ENCODE measurements around the gene KCTD15. TPM values are rescaled to one million over a fixed set of nuclear protein-coding genes. Genes with fewer than 3 reads are reported as not detected.

The KCTD15 gene
- total and polyA plus RNA-seq, 10 of the 15 experiments (the other 5 are each of a cell fraction or from before 2014, with no cell fraction given) = not detected

DNA sequence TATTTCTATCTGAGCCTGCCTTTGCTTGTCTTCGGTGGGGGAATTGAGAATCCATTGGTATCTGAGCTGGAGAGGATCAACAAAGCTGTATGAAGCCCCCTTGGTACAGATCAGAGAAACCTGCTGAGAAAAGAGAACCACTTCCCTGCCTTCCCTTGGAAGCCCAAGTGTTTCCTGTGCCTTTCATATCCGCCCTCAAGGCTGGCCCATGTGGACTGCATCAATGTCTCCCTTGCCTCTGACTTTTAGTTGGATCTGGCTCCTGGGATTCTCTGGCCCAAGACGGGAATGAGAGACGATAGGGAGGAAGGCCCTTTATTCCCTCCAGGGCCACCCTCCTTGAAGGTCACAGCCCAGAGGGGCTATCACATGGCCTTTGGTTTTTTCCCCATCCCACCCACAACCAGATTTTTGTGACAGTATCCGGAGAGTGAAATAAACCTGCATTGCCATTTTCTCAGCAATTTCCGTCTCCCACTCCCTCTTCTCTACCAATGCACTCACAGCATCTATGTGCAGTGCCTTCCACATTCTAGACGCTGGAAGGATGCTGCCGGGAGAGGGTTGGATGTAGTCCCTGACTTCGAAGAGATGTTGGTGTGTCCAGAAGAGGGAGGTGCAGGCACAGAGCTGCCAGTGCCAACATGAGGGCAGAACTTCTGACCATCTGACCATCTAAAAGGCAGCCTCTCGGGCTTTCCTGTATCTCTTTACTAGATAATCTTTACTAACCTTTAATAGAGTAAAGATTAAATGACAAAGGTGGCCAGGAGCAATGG lies 63.8 kb downstream of the KCTD15 start (continued):
- TF ChIP-seq, protein P1, sequence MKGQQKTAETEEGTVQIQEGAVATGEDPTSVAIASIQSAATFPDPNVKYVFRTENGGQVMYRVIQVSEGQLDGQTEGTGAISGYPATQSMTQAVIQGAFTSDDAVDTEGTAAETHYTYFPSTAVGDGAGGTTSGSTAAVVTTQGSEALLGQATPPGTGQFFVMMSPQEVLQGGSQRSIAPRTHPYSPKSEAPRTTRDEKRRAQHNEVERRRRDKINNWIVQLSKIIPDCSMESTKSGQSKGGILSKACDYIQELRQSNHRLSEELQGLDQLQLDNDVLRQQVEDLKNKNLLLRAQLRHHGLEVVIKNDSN (IDR thresholded peaks at IDR 0.05; ENCODE audit: borderline replicate concordance, extremely low read length, insufficient read depth, low read depth, low read length) = no peak
- no peak for TF ChIP-seq RB1 (IDR thresholded peaks at IDR 0.05; ENCODE audit: borderline replicate concordance)
- TF ChIP-seq CEBPB (IDR thresholded peaks at IDR 0.05; ENCODE audit: borderline replicate concordance in 1 of 2, low read depth in 2 of 2, low read length in 2 of 2) = no peak
- no peak for TF ChIP-seq NBN (IDR thresholded peaks at IDR 0.05)
- TF ChIP-seq, protein P2, sequence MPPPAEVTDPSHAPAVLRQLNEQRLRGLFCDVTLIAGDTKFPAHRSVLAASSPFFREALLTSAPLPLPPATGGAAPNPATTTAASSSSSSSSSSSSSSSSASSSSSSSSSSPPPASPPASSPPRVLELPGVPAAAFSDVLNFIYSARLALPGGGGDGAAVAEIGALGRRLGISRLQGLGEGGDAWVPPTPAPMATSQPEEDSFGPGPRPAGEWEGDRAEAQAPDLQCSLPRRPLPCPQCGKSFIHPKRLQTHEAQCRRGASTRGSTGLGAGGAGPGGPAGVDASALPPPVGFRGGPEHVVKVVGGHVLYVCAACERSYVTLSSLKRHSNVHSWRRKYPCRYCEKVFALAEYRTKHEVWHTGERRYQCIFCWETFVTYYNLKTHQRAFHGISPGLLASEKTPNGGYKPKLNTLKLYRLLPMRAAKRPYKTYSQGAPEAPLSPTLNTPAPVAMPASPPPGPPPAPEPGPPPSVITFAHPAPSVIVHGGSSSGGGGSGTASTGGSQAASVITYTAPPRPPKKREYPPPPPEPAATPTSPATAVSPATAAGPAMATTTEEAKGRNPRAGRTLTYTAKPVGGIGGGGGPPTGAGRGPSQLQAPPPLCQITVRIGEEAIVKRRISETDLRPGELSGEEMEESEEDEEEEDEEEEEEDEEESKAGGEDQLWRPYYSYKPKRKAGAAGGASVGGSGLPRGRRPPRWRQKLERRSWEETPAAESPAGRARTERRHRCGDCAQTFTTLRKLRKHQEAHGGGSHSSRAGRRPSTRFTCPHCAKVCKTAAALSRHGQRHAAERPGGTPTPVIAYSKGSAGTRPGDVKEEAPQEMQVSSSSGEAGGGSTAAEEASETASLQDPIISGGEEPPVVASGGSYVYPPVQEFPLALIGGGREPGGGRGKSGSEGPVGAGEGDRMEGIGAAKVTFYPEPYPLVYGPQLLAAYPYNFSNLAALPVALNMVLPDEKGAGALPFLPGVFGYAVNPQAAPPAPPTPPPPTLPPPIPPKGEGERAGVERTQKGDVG (CRISPR knock-in tag; IDR thresholded peaks at IDR 0.05) = no peak
- TF ChIP-seq ZNF274 (IDR thresholded peaks at IDR 0.05; ENCODE audit: insufficient read depth, insufficient read length) = no peak
- no peak for TF ChIP-seq SMAD1 (IDR thresholded peaks at IDR 0.05; ENCODE audit: low read depth, partially characterized antibody)
- TF ChIP-seq, protein P3, sequence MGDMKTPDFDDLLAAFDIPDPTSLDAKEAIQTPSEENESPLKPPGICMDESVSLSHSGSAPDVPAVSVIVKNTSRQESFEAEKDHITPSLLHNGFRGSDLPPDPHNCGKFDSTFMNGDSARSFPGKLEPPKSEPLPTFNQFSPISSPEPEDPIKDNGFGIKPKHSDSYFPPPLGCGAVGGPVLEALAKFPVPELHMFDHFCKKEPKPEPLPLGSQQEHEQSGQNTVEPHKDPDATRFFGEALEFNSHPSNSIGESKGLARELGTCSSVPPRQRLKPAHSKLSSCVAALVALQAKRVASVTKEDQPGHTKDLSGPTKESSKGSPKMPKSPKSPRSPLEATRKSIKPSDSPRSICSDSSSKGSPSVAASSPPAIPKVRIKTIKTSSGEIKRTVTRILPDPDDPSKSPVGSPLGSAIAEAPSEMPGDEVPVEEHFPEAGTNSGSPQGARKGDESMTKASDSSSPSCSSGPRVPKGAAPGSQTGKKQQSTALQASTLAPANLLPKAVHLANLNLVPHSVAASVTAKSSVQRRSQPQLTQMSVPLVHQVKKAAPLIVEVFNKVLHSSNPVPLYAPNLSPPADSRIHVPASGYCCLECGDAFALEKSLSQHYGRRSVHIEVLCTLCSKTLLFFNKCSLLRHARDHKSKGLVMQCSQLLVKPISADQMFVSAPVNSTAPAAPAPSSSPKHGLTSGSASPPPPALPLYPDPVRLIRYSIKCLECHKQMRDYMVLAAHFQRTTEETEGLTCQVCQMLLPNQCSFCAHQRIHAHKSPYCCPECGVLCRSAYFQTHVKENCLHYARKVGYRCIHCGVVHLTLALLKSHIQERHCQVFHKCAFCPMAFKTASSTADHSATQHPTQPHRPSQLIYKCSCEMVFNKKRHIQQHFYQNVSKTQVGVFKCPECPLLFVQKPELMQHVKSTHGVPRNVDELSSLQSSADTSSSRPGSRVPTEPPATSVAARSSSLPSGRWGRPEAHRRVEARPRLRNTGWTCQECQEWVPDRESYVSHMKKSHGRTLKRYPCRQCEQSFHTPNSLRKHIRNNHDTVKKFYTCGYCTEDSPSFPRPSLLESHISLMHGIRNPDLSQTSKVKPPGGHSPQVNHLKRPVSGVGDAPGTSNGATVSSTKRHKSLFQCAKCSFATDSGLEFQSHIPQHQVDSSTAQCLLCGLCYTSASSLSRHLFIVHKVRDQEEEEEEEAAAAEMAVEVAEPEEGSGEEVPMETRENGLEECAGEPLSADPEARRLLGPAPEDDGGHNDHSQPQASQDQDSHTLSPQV (IDR thresholded peaks at IDR 0.05) = no peak
- no peak for TF ChIP-seq BCL11A (IDR thresholded peaks at IDR 0.05; ENCODE audit: low read depth, low read length)
- no peak for TF ChIP-seq EED (IDR thresholded peaks at IDR 0.05; ENCODE audit: low read depth)
- TF ChIP-seq CHD2 (IDR thresholded peaks at IDR 0.05; ENCODE audit: borderline replicate concordance, low read depth, low read length) = no peak
- TF ChIP-seq ASH2L (IDR thresholded peaks at IDR 0.05; ENCODE audit: borderline replicate concordance, low read depth) = no peak

All from GM12878 (cell line).